ENCODE measurements around the gene LCLAT1. TPM values are rescaled to one million over a fixed set of nuclear protein-coding genes. Genes with fewer than 3 reads are reported as not detected.
A peak's percentile ranks its signal among the peaks of the same experiment; 100 is the strongest.
"Not testable (repeated sequence)": the region's sequence is repeated elsewhere in the genome, so short reads cannot be mapped to it uniquely, and the experiment has no call there.

Gene LCLAT1
- total and polyA plus RNA-seq, 8 donors = 13.1 to 24.9 (median 14.8) TPM

DNA sequence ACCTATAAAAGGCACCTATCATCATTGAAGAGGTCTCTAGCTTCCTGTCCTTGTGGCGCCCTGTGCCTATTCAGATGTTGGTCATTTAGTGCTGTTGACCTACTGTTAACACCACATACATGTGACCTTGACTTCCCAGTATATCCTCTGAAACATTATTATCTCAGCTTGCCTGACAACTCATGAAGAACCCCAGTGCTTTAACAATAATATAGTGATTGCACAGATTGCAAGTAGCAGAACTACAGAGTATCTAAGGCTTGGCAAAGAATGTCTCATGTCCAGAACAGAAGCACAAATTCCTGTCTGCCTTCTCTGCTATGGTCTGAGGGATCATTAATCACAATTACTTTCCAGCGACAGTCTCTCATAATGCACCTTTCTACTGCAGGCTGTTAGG, 165.3 kb downstream of the LCLAT1 start:
- H3K9me3 ChIP-seq = no peaks in the 10 kb centered on the region
- TF ChIP-seq, protein P1, sequence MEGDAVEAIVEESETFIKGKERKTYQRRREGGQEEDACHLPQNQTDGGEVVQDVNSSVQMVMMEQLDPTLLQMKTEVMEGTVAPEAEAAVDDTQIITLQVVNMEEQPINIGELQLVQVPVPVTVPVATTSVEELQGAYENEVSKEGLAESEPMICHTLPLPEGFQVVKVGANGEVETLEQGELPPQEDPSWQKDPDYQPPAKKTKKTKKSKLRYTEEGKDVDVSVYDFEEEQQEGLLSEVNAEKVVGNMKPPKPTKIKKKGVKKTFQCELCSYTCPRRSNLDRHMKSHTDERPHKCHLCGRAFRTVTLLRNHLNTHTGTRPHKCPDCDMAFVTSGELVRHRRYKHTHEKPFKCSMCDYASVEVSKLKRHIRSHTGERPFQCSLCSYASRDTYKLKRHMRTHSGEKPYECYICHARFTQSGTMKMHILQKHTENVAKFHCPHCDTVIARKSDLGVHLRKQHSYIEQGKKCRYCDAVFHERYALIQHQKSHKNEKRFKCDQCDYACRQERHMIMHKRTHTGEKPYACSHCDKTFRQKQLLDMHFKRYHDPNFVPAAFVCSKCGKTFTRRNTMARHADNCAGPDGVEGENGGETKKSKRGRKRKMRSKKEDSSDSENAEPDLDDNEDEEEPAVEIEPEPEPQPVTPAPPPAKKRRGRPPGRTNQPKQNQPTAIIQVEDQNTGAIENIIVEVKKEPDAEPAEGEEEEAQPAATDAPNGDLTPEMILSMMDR (IDR thresholded peaks at IDR 0.05) = no peak
- no peaks in the 10 kb centered on the region for H3K27me3 ChIP-seq
- intact Hi-C loops (cut with DNase I) = no loop called here
- no peaks in the 10 kb centered on the region for H3K36me3 ChIP-seq
- no peak overlapping the region for H3K4me3 ChIP-seq
- ATAC-seq (peak; percentile 71), DNase-seq (no peak)
- peak overlapping the region in 1 of 2 donors; percentile 62 for H3K27ac ChIP-seq
- H3K4me1 ChIP-seq = no peaks in the 10 kb centered on the region

DNA sequence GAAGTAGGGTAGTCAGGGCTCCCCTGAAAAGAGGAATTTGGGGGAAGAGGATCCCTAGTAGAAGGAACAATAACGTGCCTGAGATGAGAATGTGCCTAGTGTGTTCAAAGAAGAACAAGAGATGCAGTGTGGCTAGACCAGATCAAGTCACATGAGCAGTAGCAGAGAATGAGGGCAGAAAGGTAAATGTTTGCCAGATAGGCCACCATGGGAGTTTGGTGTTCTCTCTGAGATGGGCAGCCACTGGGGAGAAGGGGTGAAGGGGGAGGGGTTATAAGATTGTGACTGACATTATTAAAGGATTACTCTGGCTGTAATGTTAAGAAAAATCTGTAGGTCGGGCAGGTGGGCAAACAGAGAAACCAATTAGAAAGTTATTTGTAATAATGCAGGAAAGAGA, 166.0 kb downstream of the LCLAT1 start:
- no peak for ATAC-seq
- intact Hi-C loops (cut with DNase I) = no loop called here
- no peak overlapping the region for H3K27ac ChIP-seq

DNA sequence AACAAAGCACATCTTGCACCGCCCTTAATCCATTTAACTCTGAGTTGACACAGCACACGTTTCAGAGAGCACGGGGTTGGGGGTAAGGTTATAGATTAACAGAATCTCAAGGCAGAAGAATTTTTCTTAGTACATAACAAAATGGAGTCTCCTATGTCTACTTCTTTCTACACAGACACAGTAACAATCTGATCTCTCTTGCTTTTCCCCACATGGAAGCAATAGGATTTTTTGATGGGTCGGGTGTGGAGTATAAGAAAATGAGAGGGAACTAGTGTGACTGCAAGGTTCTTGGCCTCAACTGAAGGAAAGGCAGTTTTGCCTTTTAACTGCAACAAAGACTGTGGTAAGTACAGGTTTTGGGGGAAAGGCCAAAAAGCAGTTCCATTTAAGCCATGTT, 167.2 kb downstream of the LCLAT1 start:
- DNase-seq; H3K4me1 ChIP-seq; H3K9me3 ChIP-seq; intact Hi-C loops (cut with DNase I); H3K27me3 ChIP-seq; H3K27ac ChIP-seq; H3K4me3 ChIP-seq; ATAC-seq; H3K36me3 ChIP-seq: not testable (repeated sequence)

More for the DNA sequence above, 166.0 kb downstream of the LCLAT1 start:
- DNase-seq = no peak
- no peaks in the 10 kb centered on the region for H3K36me3 ChIP-seq
- no peaks in the 10 kb centered on the region for H3K4me1 ChIP-seq
- TF ChIP-seq, protein P1 (IDR thresholded peaks at IDR 0.05) = no peak
- no peaks in the 10 kb centered on the region for H3K27me3 ChIP-seq
- no peaks in the 10 kb centered on the region for H3K9me3 ChIP-seq
- H3K4me3 ChIP-seq = no peak overlapping the region

DNA sequence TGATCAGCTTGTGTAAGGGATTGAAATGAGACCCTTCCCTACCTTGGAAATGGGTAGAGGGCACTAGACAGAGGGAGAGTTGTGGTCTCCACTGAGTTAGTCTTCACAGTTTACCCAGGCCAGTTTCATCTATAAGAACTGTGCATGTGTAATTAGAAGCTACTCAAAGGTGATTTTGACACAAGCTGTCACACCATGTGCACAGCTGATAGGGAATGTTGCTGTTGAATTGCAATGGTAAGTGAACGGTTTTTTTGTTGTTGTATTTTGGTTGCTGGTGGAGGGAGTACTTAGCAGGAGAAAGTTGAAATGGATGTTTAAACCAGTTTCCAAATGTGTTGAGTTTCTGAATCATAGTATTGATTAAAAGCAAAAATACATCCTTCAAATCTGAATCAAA, 168.9 kb downstream of the LCLAT1 start:
- H3K9me3 ChIP-seq = no peaks in the 10 kb centered on the region
- H3K4me3 ChIP-seq = no peak overlapping the region
- no peaks in the 10 kb centered on the region for H3K27me3 ChIP-seq
- H3K4me1 ChIP-seq = no peaks in the 10 kb centered on the region
- DNase-seq (no peak), ATAC-seq (no peak)
- TF ChIP-seq, protein P1 (IDR thresholded peaks at IDR 0.05) = no peak
- H3K27ac ChIP-seq = no peak overlapping the region
- intact Hi-C loops (cut with DNase I) = no loop called here
- no peaks in the 10 kb centered on the region for H3K36me3 ChIP-seq

DNA sequence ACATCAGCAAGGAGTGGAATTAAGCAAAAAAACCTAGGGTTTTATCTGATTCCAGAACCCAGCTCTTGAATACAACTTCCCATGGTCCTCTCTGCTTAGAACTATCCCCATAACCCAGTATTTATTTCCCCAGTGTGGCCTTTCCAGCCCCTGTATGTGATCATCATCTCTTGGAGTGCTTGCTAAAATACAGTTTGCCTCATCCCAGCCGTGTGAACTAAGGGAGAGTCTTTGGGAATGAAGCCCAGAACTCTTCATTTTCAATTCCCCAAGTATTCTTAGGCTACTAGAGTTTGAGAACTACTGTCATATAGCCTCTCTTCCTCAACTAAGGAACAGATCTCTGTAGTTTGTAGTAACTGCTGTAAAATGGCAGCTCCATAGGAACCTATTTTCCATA, 173.1 kb downstream of the LCLAT1 start:
- Histone ChIP-seq H3K27me3 (no peaks in the 10 kb centered on the region), H3K27ac (no peak overlapping the region), H3K4me3 (no peak overlapping the region), H3K9me3 (no peaks in the 10 kb centered on the region), H3K36me3 (no peaks in the 10 kb centered on the region), H3K4me1 (no peaks in the 10 kb centered on the region)
- intact Hi-C loops (cut with DNase I) = no loop called here
- TF ChIP-seq, protein P1 (IDR thresholded peaks at IDR 0.05) = no peak
- ATAC-seq = no peak
- no peak for DNase-seq

DNA sequence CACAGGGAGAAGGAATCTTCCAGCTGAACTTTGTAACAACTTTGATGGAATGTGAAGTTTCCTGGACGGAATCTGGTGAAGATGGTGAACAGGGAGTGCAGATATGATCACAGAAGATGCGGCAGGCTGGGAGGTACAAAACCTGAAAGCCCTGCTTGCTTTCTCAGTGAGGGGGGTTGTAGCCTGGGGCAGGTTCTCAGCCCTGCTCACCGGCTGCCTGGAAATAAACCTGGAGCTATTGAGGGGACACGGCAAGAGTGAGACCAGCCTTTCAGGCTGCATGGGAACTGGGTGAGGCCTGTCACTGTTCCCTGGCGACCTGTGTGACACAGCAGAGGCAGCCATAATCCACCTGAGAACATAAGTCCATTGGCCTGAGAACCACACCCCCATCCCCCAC, 174.8 kb downstream of the LCLAT1 start:
- ATAC-seq (no peak), DNase-seq (no peak)
- H3K4me1 ChIP-seq = no peaks in the 10 kb centered on the region
- no peak overlapping the region for H3K4me3 ChIP-seq
- TF ChIP-seq, protein P1 (IDR thresholded peaks at IDR 0.05) = no peak
- intact Hi-C loops (cut with DNase I) = no loop called here
- H3K27ac ChIP-seq = no peak overlapping the region
- no peaks in the 10 kb centered on the region for H3K27me3 ChIP-seq
- H3K36me3 ChIP-seq = no peaks in the 10 kb centered on the region
- no peaks in the 10 kb centered on the region for H3K9me3 ChIP-seq
